Liver (tissue), 9 donors: ENCODE results near the gene TRDMT1. TPM values are rescaled to one million over a fixed set of nuclear protein-coding genes. Genes with fewer than 3 reads are reported as not detected.

Source experiments
- DNase-seq: peaks from one replicate; pipeline ENCODE4 v3.0.0-alpha.2; 2017; ENCODE audit warnings: low spot score
- H3K27ac ChIP-seq, 2 donors: one replicate each; pipeline ENCODE4 v1.7.0; 2013; ENCODE audit warnings: inconsistent platforms in 2 of 2, low read length in 2 of 2, control low read depth in 1 of 2, low read depth in 1 of 2, mild to moderate bottlenecking in 1 of 2
- H3K27me3 ChIP-seq, 4 donors: one replicate each; pipeline versions ENCODE4 v1.6.1 to v1.7.0; 2013; ENCODE audit warnings: low read length in 3 of 4, inconsistent platforms in 1 of 4, mild to moderate bottlenecking in 1 of 4, moderate library complexity in 1 of 4; ENCODE audit not compliant: control insufficient read depth in 4 of 4, insufficient read depth in 4 of 4
- H3K36me3 ChIP-seq, 4 donors: one replicate each; pipeline versions ENCODE4 v1.6.1 to v1.7.0; 2013; ENCODE audit warnings: low read length in 3 of 4, mild to moderate bottlenecking in 3 of 4, low read depth in 1 of 4, moderate library complexity in 1 of 4; ENCODE audit not compliant: control insufficient read depth in 4 of 4, insufficient read depth in 3 of 4
- H3K4me1 ChIP-seq, 4 donors: one replicate each; pipeline versions ENCODE4 v1.6.1 to v1.7.0; 2013; ENCODE audit warnings: low read length in 3 of 4, mild to moderate bottlenecking in 3 of 4, moderate library complexity in 1 of 4; ENCODE audit not compliant: control insufficient read depth in 4 of 4, insufficient read depth in 4 of 4
- H3K4me3 ChIP-seq, 3 donors: one replicate each; pipeline versions ENCODE4 v1.6.1 to v1.7.0; 2013; ENCODE audit warnings: low read length in 3 of 3, control low read depth in 1 of 3, low read depth in 1 of 3, mild to moderate bottlenecking in 1 of 3
- H3K9ac ChIP-seq, 2 donors: one replicate each; pipeline ENCODE4 v1.7.0; 2013; ENCODE audit warnings: low read length in 2 of 2, mild to moderate bottlenecking in 2 of 2, moderate library complexity in 2 of 2, control low read depth in 1 of 2, low read depth in 1 of 2
- H3K9me3 ChIP-seq, 4 donors: one replicate each; pipeline versions ENCODE4 v1.6.1 to v1.7.0; 2013; ENCODE audit warnings: low read length in 3 of 4; ENCODE audit not compliant: control insufficient read depth in 4 of 4
- EGR1 ChIP-seq, 2 donors: IDR thresholded peaks; 2 replicates each; pipeline ENCODE4 v1.6.1; 2016 to 2018; ENCODE audit warnings: antibody characterized with exemption in 2 of 2, low read depth in 2 of 2
- FOXA1 ChIP-seq: IDR thresholded peaks from 2 replicates; pipeline ENCODE4 v1.6.1; 2016; ENCODE audit warnings: antibody characterized with exemption
- FOXA2 ChIP-seq: IDR thresholded peaks from 2 replicates; pipeline ENCODE4 v1.6.1; 2016; ENCODE audit warnings: antibody characterized with exemption
- GABPA ChIP-seq, 2 donors: IDR thresholded peaks in 1 of 2; conservative IDR thresholded peaks in 1 of 2; 2 replicates each; pipeline ENCODE4 v1.6.1; 2016; ENCODE audit warnings: antibody characterized with exemption in 2 of 2, mild to moderate bottlenecking in 1 of 2, moderate library complexity in 1 of 2
- HNF4G ChIP-seq: IDR thresholded peaks from 2 replicates; pipeline ENCODE4 v1.6.1; 2016; ENCODE audit warnings: antibody characterized with exemption
- NR2F2 ChIP-seq: IDR thresholded peaks from 2 replicates; pipeline ENCODE4 v1.6.1; 2016; ENCODE audit warnings: antibody characterized with exemption
- RAD21 ChIP-seq, 2 donors: IDR thresholded peaks; 2 replicates each; pipeline ENCODE4 v1.6.1; 2016; ENCODE audit warnings: antibody characterized with exemption in 2 of 2, mild to moderate bottlenecking in 2 of 2
- RXRA ChIP-seq, 2 donors: IDR thresholded peaks; 2 replicates each; pipeline ENCODE4 v1.6.1; 2017 to 2018; ENCODE audit warnings: antibody characterized with exemption in 2 of 2, mild to moderate bottlenecking in 1 of 2
- SP1 ChIP-seq: IDR thresholded peaks from 2 replicates; pipeline ENCODE4 v1.6.1; 2018; ENCODE audit warnings: antibody characterized with exemption, mild to moderate bottlenecking
- TAF1 ChIP-seq: conservative IDR thresholded peaks from 2 replicates; pipeline ENCODE4 v1.6.1; 2016; ENCODE audit warnings: antibody characterized with exemption, mild to moderate bottlenecking
- YY1 ChIP-seq: IDR thresholded peaks from 2 replicates; pipeline ENCODE4 v1.6.1; 2016; ENCODE audit warnings: antibody characterized with exemption, mild to moderate bottlenecking
- WGBS: extraction: QIAGEN DNeasy Blood & Tissue Kit; methylation state at CpG from one replicate; pipeline ENCODE4 v1.1.7; 2013; 5-methylcytosine and 5-hydroxymethylcytosine counted together
- polyA plus RNA-seq, 2 donors: library from polyadenylated mRNA; stranded (reverse) in 1 of 2; unstranded in 1 of 2; fragments of 200-250 nt in 1 of 2; fragments of >200 nt in 1 of 2; fragmentation: Nextera tagmentation in 1 of 2; extraction: Ambion mirVana in 1 of 2; gene quantifications; one replicate each; pipeline versions ENCODE4 v1.2.1 to v1.2.3, GENCODE V29; 2013 to 2015
- total RNA-seq, 2 donors: library from RNA; depleted of rRNA; stranded (reverse); fragments of >200 nt; gene quantifications; one replicate each; pipeline ENCODE4 v1.2.3, GENCODE V29; 2014
- TF ChIP-seq, protein P1 (sequence below): IDR thresholded peaks from 2 replicates; pipeline ENCODE4 v1.6.1; 2016; ENCODE audit warnings: antibody characterized with exemption
- TF ChIP-seq, protein P2 (sequence below): IDR thresholded peaks from 2 replicates; pipeline ENCODE4 v1.6.1; 2016; ENCODE audit warnings: antibody characterized with exemption
- TF ChIP-seq, protein P3 (sequence below): IDR thresholded peaks from 2 replicates; pipeline ENCODE4 v1.6.1; 2016; ENCODE audit warnings: antibody characterized with exemption
- TF ChIP-seq, protein P4 (sequence below): fragments of 150-350 bp; IDR thresholded peaks from 2 replicates; pipeline ENCODE4 v1.5.1; 2017; ENCODE audit warnings: improper control_type of control experiment, low read depth, low read length; ENCODE audit not compliant: missing input control
- donor health status: healthy.
- donor health status: healthy.
- donor health status: healthy.
- donor health status: healthy.
- donor health status: healthy.

Gene TRDMT1
- total and polyA plus RNA-seq, 4 donors = 0.38 to 2.4 (median 1.1) TPM

DNA sequence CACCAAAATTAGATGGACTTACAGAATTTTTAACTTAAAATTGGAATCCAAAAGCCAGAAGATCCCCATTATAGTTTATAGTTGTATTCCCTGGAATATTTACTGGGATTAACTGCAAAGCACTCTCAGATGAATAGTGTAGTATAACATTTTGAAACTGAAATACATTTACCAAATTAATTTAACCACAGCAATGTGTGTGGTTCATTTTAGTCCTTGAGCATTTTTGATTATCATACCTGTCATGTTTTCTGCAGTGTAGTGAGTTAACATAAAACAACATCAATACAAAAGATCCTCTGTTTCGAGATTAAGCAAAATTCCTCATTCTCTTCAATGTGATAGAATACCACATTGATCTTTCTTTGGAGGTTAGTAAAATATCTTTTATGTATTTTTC lies 30.3 kb upstream of the TRDMT1 start:
- H3K27me3 ChIP-seq = peaks cover 0 to 12% (median 4%) of the 10 kb centered on the region in 4 donors
- DNase-seq = no peak
- peaks cover 8 to 26% (median 16%) of the 10 kb centered on the region in 4 donors for H3K4me1 ChIP-seq
- no peak overlapping the region for H3K27ac ChIP-seq
- H3K36me3 ChIP-seq = peaks cover 0 to 2% (median under 1%) of the 10 kb centered on the region in 4 donors
- H3K9ac ChIP-seq = no peak overlapping the region
- 67% methylated on average over 1 of the region's 1 CpG for WGBS
- H3K9me3 ChIP-seq = no peaks in the 10 kb centered on the region
- H3K4me3 ChIP-seq = no peak overlapping the region
- TF ChIP-seq RXRA (IDR thresholded peaks at IDR 0.05) (no peak), GABPA (IDR thresholded peaks at IDR 0.05 in 1 of 2, conservative IDR thresholded peaks at IDR 0.05 in 1 of 2) (no peak), YY1 (no peak), TAF1 (no peak), NR2F2 (no peak), FOXA1 (no peak), EGR1 (IDR thresholded peaks at IDR 0.05; ENCODE audit: low read depth in 2 of 2) (no peak), RAD21 (IDR thresholded peaks at IDR 0.05) (no peak), HNF4G (no peak), FOXA2 (no peak), SP1 (no peak)
- TF ChIP-seq, protein P1, sequence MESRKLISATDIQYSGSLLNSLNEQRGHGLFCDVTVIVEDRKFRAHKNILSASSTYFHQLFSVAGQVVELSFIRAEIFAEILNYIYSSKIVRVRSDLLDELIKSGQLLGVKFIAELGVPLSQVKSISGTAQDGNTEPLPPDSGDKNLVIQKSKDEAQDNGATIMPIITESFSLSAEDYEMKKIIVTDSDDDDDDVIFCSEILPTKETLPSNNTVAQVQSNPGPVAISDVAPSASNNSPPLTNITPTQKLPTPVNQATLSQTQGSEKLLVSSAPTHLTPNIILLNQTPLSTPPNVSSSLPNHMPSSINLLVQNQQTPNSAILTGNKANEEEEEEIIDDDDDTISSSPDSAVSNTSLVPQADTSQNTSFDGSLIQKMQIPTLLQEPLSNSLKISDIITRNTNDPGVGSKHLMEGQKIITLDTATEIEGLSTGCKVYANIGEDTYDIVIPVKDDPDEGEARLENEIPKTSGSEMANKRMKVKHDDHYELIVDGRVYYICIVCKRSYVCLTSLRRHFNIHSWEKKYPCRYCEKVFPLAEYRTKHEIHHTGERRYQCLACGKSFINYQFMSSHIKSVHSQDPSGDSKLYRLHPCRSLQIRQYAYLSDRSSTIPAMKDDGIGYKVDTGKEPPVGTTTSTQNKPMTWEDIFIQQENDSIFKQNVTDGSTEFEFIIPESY = no peak
- TF ChIP-seq, protein P2, sequence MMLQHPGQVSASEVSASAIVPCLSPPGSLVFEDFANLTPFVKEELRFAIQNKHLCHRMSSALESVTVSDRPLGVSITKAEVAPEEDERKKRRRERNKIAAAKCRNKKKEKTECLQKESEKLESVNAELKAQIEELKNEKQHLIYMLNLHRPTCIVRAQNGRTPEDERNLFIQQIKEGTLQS = no peak
- TF ChIP-seq, protein P3, sequence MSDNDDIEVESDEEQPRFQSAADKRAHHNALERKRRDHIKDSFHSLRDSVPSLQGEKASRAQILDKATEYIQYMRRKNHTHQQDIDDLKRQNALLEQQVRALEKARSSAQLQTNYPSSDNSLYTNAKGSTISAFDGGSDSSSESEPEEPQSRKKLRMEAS = no peak
- TF ChIP-seq, protein P4, sequence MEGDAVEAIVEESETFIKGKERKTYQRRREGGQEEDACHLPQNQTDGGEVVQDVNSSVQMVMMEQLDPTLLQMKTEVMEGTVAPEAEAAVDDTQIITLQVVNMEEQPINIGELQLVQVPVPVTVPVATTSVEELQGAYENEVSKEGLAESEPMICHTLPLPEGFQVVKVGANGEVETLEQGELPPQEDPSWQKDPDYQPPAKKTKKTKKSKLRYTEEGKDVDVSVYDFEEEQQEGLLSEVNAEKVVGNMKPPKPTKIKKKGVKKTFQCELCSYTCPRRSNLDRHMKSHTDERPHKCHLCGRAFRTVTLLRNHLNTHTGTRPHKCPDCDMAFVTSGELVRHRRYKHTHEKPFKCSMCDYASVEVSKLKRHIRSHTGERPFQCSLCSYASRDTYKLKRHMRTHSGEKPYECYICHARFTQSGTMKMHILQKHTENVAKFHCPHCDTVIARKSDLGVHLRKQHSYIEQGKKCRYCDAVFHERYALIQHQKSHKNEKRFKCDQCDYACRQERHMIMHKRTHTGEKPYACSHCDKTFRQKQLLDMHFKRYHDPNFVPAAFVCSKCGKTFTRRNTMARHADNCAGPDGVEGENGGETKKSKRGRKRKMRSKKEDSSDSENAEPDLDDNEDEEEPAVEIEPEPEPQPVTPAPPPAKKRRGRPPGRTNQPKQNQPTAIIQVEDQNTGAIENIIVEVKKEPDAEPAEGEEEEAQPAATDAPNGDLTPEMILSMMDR = no peak

DNA sequence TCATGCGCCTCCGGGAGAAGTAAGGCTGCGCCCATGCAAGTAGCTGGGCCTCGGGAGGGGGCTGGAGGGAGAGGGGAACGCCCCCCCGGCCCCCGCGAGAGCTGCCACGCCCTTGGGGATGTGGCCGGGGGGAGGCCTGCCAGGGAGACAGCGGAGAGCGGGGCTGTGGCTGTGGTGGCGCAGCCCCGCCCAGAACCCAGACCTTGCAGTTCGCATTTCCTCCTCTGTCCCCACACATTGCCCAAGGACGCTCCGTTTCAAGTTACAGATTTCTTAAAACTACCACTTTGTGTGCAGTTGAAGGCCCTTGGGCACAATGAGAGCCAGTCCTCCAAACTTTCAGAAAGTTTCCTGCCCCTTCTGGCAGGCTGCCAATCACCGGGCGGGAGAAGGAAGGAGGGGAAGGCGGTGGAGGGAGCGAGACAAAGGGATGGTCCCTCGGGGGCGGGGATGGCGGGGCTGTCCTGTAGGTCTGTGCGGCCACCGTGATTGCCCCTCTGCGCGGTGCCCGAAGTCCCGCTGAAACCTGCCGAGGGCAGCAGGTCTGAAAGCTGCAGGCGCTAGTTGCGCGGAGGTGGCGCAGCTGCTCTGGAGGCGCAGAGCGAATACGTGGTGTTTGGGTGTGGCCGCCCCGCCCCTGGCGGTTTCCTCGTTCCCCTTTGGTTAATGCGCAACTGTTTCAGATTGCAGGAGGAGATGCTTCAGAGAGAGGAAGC lies 28.7 kb upstream of the TRDMT1 start:
- no peaks in the 10 kb centered on the region for H3K9me3 ChIP-seq
- DNase-seq = peak; percentile 68
- TF ChIP-seq EGR1 (IDR thresholded peaks at IDR 0.05; ENCODE audit: low read depth in 2 of 2) = peak; percentile 62 to 70
- no peak for TF ChIP-seq FOXA1
- no peak for TF ChIP-seq FOXA2
- no peak for TF ChIP-seq SP1
- TF ChIP-seq, protein P4 = peak; percentile 15
- H3K27ac ChIP-seq = peak overlapping the region; percentile 83 to 96
- H3K27me3 ChIP-seq = peaks cover 0 to 12% (median 4%) of the 10 kb centered on the region in 4 donors
- 3% methylated on average over 43 of the region's 43 CpGs for WGBS
- H3K36me3 ChIP-seq = peaks cover 0 to 2% (median under 1%) of the 10 kb centered on the region in 4 donors
- peak overlapping the region; percentile 57 to 66 (median 66) for H3K4me3 ChIP-seq
- H3K9ac ChIP-seq = peak overlapping the region; percentile 36 to 62
- peaks cover 8 to 26% (median 16%) of the 10 kb centered on the region in 4 donors for H3K4me1 ChIP-seq
